NCI-H128 (cell line): ENCODE data around the gene CEND1.

Experiments used
- DNase-seq: peaks from one replicate; lab custom pipeline; 2025; ENCODE audit not compliant: unreplicated experiment; lab: John Stamatoyannopoulos, UW

The CEND1 gene

GRCh38 chr11:789943-790342, at the start of gene CEND1:
CEND1 (minus strand) TSS chr11:790090; CDS start chr11:788576, 1,514 bp downstream.
- DNase-seq: peak; percentile 32

- DNase-seq: no peak
These were observed 49.4 kb upstream of the CEND1 start for GRCh38 chr11:839280-839623.

- no peak for DNase-seq
These were observed 48.8 kb upstream of the CEND1 start for GRCh38 chr11:838441-839279.

- DNase-seq: no peak
These were observed 48.1 kb upstream of the CEND1 start for GRCh38 chr11:837990-838307.

GRCh38 chr11:837189-837989, 47.5 kb upstream of the CEND1 start:
- no peak for DNase-seq

GRCh38 chr11:836700-837099, 46.8 kb upstream of the CEND1 start:
- no peak for DNase-seq

- DNase-seq: no peak
These were observed 46.4 kb upstream of the CEND1 start for GRCh38 chr11:836274-836673.

GRCh38 chr11:834371-835316, 44.8 kb upstream of the CEND1 start:
- DNase-seq: no peak

GRCh38 chr11:833849-834311, 44.0 kb upstream of the CEND1 start:
- no peak for DNase-seq

- no peak for DNase-seq
These were observed 43.4 kb upstream of the CEND1 start for GRCh38 chr11:833114-833791.

GRCh38 chr11:832529-833113, 42.7 kb upstream of the CEND1 start, which contains the start of gene CD151:
CD151 (plus strand) TSS chr11:832952; CDS start chr11:836070, 3,118 bp downstream.
- no peak for DNase-seq

GRCh38 chr11:831961-832528, 42.2 kb upstream of the CEND1 start:
- DNase-seq: no peak

- no peak for DNase-seq
These were observed 41.4 kb upstream of the CEND1 start for GRCh38 chr11:831118-831864.

- DNase-seq: peak; percentile 27
These were observed 40.6 kb upstream of the CEND1 start for GRCh38 chr11:830295-831117.

GRCh38 chr11:829847-830294, 40.0 kb upstream of the CEND1 start:
- DNase-seq: no peak

- DNase-seq: no peak
These were observed 39.4 kb upstream of the CEND1 start for GRCh38 chr11:829176-829846.

- no peak for DNase-seq
These were observed 38.8 kb upstream of the CEND1 start for GRCh38 chr11:828506-829175.
